Rectal smooth muscle tissue (tissue), 1 donor: ENCODE results near the gene EXD2.
"Not testable (repeated sequence)": the region's sequence is repeated elsewhere in the genome, so short reads cannot be mapped to it uniquely, and the experiment has no call there.

Source experiments
- H3K27ac ChIP-seq: one replicate; pipeline ENCODE4 v1.7.0; 2013; ENCODE audit warnings: low read depth, low read length, inconsistent platforms
- H3K27me3 ChIP-seq: one replicate; pipeline ENCODE4 v1.7.0; 2013; ENCODE audit warnings: low read length; ENCODE audit not compliant: control insufficient read depth, insufficient read depth
- H3K36me3 ChIP-seq: one replicate; pipeline ENCODE4 v1.7.0; 2013; ENCODE audit warnings: low read length; ENCODE audit not compliant: control insufficient read depth, insufficient read depth
- H3K4me1 ChIP-seq: one replicate; pipeline ENCODE4 v1.7.0; 2013; ENCODE audit warnings: low read length; ENCODE audit not compliant: control insufficient read depth, insufficient read depth
- H3K4me3 ChIP-seq: one replicate; pipeline ENCODE4 v1.7.0; 2013; ENCODE audit warnings: low read length
- H3K9ac ChIP-seq: one replicate; pipeline ENCODE4 v1.7.0; 2013; ENCODE audit warnings: low read length

Gene EXD2

DNA sequence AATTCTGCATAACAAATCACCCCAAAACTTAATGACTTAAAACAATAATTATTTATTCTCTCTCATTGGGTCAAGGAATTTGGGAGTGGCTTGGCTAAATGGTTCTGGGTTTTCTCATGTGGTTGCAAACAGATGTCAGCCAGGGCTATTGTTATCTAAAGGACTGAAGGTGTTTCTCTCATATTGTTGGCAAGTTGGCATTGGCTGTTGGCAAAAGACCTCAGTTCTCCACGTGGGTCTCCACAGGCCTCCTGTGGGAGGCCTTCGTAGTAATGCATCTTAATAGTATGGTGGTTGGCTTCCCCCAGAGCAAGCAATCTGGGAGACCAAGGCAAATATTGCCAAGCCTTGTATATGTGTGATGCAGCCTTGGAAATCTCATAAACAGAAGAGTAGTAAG lies 83.0 kb downstream of the EXD2 start:
- Histone ChIP-seq H3K9ac (no peak overlapping the region), H3K4me1 (no peaks in the 10 kb centered on the region), H3K27ac (no peak overlapping the region), H3K27me3 (no peaks in the 10 kb centered on the region), H3K4me3 (no peak overlapping the region), H3K36me3 (no peaks in the 10 kb centered on the region)

DNA sequence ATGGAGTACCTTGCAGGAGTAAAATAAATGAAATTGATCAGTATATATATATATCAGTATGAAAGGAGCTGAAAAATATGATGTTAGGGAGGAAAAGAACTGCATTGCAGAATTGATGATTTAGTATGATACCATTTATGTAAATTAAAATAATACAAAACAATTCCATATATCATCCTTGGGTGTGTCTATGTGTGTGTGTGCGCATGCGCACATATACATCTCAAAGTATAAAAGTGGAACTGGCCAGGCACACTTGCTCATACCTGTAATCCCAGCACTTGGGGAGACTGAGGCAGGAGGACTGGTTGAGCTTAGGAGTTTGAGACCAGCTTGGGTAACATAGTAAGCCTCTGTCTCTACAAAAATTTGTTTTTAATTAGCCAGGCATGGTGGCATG lies 84.0 kb downstream of the EXD2 start:
- Histone ChIP-seq H3K27me3 (no peaks in the 10 kb centered on the region), H3K36me3 (no peaks in the 10 kb centered on the region), H3K4me3 (no peak overlapping the region), H3K4me1 (no peaks in the 10 kb centered on the region), H3K27ac (no peak overlapping the region), H3K9ac (no peak overlapping the region)

DNA sequence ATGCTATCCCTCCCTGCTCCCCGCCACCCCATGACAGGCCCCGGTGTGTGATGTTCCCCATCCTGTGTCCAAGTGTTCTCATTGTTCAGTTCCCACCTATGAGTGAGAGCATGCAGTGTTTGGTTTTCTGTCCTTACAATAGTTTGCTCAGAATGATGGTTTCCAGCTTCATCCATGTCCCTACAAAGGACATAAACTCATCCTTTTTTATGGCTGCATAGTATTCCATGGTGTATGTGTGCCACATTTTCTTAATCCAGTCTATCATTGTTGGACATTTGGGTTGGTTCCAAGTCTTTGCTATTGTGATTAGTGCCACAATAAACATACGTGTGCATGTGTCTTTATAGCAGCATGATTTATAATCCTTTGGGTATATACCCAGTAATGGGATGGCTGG lies 86.1 kb downstream of the EXD2 start:
- H3K27ac ChIP-seq, H3K27me3 ChIP-seq, H3K4me3 ChIP-seq, H3K9ac ChIP-seq, H3K4me1 ChIP-seq, H3K36me3 ChIP-seq: not testable (repeated sequence)

DNA sequence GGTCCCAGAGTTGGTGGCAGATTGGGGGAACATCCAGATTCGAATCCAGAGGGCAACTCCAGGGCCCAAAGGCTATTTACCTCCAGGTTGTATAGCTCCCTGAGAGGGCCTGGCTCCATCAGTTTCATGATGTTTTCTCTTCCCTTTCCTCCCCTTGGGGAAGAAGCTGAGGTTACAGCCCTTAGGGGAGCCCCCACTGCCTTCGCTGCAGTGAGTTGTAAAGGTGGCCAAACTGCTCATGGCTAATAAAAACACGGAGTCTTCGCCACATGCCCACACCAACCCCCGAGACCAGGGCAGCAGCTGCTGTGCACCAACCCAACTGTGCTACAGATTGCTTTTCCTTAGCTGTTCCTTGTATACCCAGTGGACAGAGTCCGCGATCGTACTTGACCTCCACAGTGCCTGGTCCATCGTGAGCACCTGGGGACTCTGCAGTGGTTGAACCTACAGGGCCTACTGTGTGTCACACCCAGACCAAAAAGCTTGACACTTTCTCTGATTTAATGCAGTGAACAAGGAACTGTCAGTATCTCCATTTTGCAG lies 89.5 kb downstream of the EXD2 start:
- Histone ChIP-seq H3K9ac (no peak overlapping the region), H3K36me3 (no peaks in the 10 kb centered on the region), H3K4me1 (no peaks in the 10 kb centered on the region), H3K27ac (no peak overlapping the region), H3K27me3 (no peaks in the 10 kb centered on the region), H3K4me3 (no peak overlapping the region)

DNA sequence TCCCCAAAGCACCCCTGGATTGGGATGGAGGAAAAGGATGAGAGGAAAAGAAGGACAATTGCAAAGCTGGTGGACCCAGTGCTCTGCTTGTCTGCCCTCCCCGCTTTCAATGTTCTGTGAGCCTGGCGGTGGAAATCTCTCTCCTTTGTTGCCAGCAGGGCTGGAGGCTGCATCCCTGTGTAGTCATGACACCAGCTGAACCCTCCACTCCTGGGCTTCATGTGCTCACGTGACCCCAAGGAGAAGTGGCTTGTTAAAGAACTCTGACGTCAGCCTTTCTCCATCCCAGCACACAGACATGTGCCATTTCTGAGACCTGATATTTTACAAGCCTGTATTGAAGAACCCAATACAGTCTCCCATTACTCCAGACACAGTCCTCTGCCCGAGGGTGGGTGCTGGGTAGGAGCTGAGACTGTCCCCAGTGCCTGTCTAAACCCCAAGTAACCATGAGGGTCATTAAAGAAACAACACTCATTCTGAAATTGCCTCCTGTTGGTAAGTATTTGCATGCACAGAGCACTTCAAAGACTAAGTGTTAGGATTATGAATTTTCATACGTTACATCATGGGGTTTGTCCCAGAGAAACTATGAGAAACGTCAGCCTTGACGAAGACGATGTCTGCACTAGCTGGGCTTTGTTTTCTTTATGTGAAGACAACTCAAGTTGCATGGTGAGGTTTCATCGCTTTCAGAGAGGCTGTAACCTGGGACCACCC lies 90.3 kb downstream of the EXD2 start:
- Histone ChIP-seq H3K4me3 (no peak overlapping the region), H3K27ac (no peak overlapping the region), H3K36me3 (no peaks in the 10 kb centered on the region), H3K4me1 (no peaks in the 10 kb centered on the region), H3K27me3 (no peaks in the 10 kb centered on the region), H3K9ac (no peak overlapping the region)

DNA sequence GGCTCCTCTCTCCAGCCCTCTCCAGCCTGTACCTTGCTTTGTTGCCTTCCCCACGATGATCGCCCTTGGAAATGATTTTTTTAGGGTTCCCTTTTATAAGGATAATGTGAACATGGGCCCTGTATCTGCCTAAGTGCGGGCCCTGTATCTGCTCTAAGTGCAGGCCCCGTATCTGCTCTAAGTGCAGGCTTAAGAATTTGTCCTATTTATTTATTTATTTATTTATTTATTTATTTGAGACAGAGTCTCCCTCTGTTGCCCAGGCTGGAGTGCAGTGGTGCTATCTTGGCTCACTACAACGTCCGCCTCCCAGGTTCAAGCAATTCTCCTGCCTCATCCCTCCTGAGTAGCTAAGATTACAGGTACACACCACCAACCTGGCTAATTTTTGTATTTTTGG lies 91.2 kb downstream of the EXD2 start:
- H3K9ac ChIP-seq, result no peak overlapping the region
- no peak overlapping the region for H3K4me3 ChIP-seq
- H3K4me1 ChIP-seq, result peaks cover 2% of the 10 kb centered on the region
- no peaks in the 10 kb centered on the region for H3K36me3 ChIP-seq
- H3K27me3 ChIP-seq, result no peaks in the 10 kb centered on the region
- no peak overlapping the region for H3K27ac ChIP-seq

DNA sequence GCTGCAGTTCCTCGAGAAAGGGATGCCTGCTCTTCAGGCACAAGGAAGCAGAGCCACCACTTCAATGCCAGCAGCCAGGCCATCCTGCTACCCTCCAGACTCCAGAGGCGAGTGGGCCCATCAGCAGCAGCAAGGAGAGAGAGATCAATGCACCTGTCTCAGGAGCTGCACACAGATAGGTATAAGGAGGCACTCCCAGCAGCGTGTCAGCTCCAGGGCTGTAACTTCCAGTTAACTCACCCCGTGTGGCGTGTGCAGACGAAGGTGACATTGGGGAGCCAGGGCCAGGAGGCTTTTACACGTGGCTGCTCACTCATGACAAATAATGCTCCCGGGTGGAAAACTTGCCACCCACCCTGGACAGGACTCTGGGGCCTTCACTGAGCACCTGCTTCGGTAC lies 92.9 kb downstream of the EXD2 start:
- Histone ChIP-seq H3K9ac (no peak overlapping the region), H3K27ac (no peak overlapping the region), H3K4me1 (peaks cover 8% of the 10 kb centered on the region), H3K4me3 (no peak overlapping the region), H3K27me3 (no peaks in the 10 kb centered on the region), H3K36me3 (no peaks in the 10 kb centered on the region)

DNA sequence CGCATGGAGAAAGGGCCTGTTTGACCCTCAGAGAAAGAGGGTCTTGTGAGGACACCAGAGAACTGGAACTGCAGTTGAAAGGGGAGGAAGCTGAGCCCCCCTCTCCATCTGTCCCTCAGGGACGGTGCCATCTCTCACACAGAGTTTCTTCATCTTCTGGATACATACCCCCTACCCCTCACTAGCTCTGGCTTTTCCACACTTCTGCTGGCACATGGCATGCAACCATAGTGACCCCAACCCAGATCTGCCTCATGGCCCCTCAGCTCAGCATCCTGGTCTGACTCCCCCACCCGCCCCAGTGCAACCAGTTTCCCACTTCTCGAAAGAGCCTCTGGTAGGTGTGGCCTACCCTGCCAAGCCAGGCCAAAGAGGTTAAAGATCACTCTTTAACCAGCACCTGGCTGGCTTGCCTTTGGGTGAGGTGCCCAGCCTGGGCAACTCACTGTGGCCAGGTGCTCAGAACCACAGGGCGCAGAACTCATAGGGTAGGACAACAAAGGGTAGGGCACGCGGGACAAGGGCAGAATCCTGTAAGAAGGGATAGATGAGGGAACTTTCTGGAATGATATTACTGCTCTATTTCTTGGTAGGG lies 94.5 kb downstream of the EXD2 start:
- Histone ChIP-seq H3K36me3 (no peaks in the 10 kb centered on the region), H3K27me3 (no peaks in the 10 kb centered on the region), H3K9ac (no peak overlapping the region), H3K27ac (no peak overlapping the region), H3K4me3 (no peak overlapping the region), H3K4me1 (peaks cover 8% of the 10 kb centered on the region)

DNA sequence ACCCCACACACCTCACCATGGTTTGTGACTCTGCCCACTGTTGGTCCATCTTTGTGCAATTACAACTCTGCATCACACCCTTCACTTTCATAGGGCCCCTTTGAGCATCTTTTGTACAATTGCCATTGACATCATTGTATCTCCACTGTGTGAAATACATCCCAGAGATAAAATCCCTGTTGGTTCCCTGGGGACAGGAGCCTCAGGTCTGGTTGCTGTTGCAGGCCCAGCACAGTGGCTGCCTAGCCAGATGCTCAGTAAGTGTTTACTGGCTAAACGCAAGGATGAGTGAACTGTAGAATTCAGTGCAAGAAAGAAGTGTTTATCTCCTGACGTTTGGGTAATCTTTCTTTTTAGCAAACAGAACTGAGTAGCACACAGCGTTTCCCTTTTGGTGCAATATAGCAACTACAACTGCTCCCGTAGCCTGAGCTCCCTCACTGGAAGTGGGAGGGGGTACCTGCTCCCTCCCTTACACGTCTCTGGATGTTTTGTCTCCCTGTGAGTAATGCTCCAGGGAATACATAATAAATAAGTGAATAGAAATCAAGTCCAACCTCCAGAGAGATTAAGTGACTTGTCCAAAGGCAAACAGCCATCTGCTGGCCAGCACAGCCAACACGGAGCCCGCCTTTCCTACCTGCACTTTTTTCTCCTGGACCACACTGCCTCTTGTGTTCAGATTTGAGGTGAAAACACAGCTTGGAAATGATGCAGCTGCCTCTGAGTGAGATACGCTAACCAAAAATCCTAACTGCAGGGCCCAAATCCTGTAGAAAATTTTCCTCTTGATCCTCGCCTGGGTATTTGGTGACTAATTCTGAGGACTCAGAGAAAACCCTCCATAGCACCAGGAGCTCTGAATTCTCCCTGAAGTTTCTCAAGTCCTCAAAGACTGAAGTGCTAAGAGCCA lies 96.1 kb downstream of the EXD2 start:
- Histone ChIP-seq H3K4me1 (peaks cover 8% of the 10 kb centered on the region), H3K27me3 (no peaks in the 10 kb centered on the region), H3K9ac (no peak overlapping the region), H3K36me3 (no peaks in the 10 kb centered on the region), H3K4me3 (no peak overlapping the region), H3K27ac (no peak overlapping the region)

DNA sequence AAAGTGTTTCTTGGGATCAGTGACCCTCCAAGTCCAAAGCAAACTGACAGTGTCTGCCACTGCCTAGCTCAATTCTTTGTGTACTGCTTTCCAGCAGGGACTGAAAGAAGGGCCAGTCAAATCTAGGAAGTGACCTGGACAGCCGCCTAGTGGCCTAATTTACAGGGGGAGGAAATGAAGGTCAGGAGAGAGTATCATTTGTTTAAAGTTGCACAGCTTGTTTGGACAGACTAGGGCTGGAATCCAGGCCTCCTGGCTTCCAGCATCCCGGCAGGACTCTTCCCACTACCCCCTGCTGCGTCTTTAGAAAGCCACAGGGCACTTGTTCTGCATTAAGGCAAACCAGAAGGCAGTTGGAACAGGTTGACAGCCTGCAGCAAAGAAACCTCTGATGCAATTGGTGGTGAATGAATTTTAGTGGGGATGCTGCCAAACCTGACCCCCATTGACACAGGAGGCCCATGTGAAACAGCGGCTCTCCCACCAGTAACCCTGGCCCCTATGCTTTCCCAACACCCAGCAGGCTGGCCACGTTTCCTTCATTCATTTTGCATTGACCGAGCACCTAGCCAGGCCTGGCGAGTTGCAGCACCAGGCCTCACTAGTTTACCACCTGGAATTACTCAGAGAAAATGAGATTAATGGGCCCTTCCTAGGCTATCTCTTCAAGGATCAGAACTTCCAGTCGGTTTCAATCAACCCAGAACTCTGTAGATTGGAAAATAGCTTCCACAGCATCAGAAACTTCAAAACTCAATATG lies 96.9 kb downstream of the EXD2 start:
- Histone ChIP-seq H3K27ac (no peak overlapping the region), H3K36me3 (no peaks in the 10 kb centered on the region), H3K4me3 (no peak overlapping the region), H3K27me3 (no peaks in the 10 kb centered on the region), H3K4me1 (peaks cover 8% of the 10 kb centered on the region), H3K9ac (no peak overlapping the region)

DNA sequence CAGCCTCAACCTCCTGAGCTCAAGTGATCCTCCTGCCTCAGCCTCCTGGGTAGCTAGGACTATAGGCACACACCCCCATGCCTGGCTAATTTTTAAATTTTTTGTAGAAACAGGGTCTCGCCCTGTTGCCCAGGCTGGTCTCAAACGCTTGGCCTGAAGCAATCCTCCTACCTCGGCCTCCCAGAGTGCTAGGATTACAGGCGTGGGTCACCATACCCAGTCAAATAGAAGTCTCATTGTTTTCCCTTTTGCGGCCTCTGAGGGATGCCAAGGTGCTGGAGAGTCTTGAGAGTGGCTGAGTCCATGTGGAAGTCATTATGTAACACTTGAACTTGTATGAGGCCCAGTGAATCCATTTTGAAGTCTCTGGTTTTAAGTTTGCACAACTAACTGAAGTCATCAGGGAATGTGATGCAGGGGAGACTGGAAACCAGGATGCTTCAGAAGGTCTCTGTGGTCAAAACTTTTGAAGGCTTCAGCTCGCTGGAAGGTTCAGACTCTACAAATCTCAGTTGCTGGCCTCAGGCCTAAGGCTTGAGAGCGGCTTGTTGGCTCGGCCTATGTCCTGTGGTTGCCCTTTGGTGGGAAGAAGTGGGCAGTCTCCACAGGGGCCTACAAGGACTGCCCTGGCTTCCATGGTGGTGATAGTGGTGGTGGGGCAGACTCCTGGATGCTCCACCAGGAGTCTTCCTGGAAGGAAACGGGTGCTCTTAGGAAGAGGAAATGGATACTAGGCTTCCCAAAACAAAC lies 97.8 kb downstream of the EXD2 start:
- no peaks in the 10 kb centered on the region for H3K27me3 ChIP-seq
- no peaks in the 10 kb centered on the region for H3K36me3 ChIP-seq
- H3K27ac ChIP-seq, result no peak overlapping the region
- H3K4me1 ChIP-seq, result peaks cover 8% of the 10 kb centered on the region
- no peak overlapping the region for H3K9ac ChIP-seq
- no peak overlapping the region for H3K4me3 ChIP-seq
